Hematopoietic multipotent progenitor cell treated with erythropoietin and hydrocortisone succinate and interleukin-3 and kit ligand, for 4 days (in vitro differentiated cells): ENCODE measurements around the gene ANTXR1.
"Not testable (repeated sequence)": the region's sequence is repeated elsewhere in the genome, so short reads cannot be mapped to it uniquely, and the experiment has no call there.

ENCODE experiments used
- DNase-seq: peaks from one replicate; pipeline ENCODE4 v3.0.0-alpha.2; 2015

ANTXR1 gene

DNA sequence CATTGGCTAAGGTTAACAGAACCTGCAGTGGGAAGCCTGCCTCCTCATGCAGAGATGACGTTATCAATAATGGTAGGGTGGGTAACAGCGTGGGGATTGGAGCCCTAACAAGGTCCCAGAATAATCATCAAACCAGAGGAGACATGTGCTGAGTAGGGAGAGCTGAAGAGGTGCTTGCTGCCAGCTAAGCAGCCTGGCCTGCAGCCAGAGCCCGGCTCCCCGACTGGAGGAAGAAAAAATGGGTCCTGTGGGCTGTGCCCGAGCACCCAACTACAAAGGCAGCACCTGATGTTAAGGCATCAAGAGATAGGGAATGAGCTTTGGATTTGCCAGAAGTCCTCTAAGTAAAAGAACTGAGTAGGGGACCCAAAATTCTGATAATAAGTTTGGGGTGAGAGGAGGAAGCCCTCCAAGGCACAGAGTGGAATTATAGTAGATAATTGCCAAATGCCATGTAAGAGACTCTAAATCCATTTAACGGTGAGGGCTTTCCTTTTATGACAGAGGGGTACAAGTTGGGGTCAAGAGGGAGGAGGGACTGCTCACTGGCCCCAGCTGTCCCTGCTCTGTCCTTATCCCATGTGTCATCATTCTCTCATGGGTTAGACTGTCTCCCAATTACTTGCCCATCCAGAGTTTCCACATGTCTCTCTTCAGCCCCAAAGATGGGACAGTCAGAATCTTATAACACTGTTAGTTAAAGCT lies 156.1 kb downstream of the ANTXR1 start:
- no peak for DNase-seq

DNA sequence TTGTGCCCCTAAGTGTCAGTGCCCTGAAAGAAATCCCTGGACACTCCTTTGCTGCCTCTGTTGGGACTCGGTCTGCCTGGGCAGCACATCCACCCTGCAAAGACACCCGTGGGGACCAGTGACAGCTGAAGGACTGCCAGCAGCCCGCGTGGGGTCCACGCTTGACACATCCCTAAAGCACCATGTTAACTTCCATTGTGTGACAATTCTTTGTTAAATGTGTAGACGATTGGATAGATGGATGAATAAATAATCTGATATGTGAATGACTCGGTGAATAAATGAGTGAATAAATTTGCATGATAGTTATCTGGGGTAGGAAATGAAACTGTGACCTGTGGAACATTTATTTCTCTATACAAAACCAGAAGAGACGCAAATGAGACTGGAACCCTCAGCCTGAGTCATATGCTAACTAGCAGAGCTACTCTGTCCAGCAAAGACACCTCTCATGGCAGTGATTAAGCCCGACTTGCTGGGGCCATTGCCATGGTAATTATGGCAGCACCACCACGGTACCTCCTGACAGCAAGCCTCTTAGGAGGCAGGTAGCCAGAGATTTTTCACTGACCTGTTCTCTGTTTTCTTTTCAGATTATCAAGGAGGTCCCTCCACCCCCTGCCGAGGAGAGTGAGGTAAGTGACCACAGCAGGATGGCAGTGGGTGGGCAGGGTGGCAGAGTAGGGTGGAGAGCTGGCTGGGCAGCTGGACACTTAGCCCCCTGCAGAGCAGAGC lies 156.8 kb downstream of the ANTXR1 start:
- no peak for DNase-seq

- peak; percentile 13 for DNase-seq
These were observed 157.7 kb downstream of the ANTXR1 start for GRCh38 chr2:69170661-69171060.

- DNase-seq: no peak
These were observed 158.3 kb downstream of the ANTXR1 start for GRCh38 chr2:69171116-69171896.

DNA sequence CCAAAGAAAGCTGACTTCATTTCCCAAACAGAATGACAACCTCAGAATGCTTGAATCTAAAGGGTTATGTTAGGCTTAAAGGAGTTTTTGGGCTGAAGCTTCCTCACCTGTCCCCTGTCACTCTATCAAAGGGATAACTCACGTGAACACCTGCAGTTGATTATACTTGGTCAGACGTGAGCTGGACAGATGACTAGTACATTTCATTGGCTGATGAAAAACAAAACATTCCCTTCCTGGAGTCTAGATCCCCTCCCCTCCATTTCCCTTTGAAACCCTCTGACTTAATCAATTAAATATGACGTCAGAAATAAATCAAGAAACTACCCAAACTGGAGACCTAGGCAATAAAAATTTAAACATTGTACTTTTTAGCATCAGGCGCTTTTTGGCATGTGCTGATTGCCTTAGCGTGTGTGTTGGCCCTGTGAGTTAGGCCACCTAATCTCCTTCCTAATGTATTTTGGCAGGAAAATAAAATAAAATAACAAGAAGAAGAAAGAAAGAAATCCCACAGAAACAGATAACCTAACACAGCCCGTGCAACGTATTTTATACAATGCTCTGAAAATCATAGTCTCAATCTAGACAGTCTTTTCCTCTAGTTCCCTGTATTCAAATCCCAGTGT lies 159.0 kb downstream of the ANTXR1 start:
- DNase-seq: no peak

GRCh38 chr2:69173706-69174105 lies 160.7 kb downstream of the ANTXR1 start:
- no peak for DNase-seq

DNA sequence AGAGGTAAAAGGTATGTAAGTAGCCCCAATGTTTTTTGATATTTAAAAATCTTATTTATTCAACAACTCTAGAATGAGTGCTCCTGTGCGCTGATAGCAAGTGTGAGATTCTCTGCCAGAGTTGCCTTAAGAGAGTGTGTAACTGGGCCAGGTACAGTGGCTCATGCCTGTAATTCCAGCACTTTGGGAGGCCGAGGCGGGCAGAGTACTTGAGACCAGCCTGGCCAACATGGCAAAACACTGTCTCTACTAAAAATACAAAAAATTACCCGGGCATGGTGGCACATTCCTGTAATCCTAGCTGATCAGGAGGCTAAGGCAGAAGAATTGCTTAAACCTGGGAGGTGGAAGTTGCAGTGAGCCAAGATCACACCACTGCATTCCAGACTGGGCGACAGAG lies 161.2 kb downstream of the ANTXR1 start:
- DNase-seq: not testable (repeated sequence)

DNA sequence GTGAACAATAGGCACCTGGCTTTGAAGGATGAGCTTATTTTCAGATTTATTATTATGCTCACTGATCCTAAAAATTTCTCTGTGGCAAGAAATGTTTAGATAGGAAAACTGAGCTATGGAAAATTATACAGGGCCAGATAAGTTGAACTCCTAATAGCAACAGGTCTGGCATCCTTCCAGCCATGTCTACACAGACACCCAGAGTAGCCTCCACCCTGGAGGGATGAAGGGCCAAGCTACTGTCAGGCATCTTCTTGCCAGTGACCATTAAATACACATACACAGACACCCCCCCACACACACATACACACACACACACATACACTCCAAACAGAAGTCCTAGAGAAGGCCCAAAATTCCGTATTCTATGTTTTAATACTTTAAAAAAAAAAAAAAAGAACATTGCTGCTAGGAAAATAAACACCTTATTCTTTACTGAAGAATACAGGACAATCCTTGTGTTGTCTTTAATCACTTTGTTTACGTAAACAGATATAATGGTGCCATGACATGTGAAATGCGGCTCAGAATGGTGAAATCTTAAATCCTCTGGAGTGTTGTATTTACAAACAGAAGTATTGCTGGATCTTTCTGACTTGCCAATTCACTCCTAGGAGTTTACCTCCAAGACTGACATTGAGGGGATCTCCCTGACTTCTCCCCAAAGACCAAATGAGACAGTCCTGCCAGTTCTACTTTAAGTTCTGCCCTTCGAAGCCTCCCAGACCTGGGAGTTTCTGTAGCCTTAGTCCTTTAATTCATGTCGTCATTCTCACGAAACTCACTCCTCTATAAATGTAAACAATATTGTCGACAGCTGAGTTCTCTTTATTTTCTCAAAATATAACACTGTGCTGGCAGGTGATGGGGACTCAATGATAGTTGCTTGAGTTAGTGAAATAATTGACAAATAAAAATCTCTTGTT lies 163.1 kb downstream of the ANTXR1 start:
- no peak for DNase-seq

- DNase-seq: peak; percentile 73
These were observed 164.2 kb downstream of the ANTXR1 start for GRCh38 chr2:69177063-69177771.

DNA sequence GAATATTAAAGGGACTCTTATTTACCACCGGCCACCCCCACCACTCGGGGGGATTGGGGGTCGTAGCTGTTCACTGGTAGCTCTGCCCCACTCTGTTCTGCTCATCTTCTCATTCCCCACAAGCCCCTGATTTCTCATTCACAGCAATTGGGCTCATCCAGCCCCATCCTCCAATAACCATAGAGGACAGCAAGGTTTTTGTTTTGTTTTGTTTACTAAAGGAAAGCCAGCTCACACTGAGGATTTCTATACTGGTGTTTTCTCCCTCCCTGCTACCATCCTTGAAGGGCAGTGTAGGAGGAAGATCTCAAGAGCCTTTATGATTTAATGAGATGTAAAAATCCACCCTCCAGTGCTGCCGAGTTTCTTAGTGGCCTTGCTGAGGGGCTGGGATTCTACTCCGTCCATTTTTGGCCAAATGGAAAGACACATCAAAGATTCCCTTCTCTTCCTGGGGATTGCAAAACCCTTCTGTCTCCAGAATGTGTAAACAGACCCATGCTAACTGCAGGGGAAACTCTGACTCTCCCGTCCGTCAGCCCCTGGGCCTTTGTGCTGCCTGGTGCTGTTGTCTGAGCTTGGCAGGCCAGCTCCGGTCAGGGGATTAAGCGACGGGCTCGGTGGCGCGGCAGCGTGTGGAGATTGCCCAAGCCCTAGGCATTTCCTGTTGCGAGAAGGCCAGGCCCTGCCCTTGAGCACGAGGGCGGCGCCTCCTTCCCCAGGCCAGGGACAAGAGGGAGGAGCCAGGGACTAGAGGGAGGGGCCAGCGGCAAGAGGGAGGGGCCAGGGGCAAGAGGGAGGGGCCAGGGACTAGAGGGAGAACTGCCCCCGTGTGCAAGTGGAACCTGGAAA lies 165.0 kb downstream of the ANTXR1 start:
- peak; percentile 90 for DNase-seq

- DNase-seq: no peak
These were observed 165.8 kb downstream of the ANTXR1 start for GRCh38 chr2:69178756-69179155.

DNA sequence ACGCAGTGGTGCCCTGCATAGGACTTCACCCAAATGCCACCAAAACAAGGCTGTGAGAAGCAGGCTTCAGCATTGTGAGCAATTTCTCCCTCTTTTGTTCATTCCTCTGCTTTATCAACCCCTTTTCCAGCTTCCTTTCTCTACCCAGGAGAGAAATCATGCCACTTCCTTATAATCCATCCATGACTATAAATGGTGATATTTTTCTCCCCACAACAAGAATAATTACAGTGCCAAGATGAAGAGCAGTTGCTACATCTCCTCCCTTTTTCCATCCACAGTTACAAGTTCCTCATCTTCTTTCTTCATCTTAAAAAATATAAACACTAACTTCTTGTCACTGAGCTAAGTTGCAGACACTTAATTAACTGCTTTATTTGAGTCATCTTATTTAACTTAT lies 167.2 kb downstream of the ANTXR1 start:
- DNase-seq: no peak

DNA sequence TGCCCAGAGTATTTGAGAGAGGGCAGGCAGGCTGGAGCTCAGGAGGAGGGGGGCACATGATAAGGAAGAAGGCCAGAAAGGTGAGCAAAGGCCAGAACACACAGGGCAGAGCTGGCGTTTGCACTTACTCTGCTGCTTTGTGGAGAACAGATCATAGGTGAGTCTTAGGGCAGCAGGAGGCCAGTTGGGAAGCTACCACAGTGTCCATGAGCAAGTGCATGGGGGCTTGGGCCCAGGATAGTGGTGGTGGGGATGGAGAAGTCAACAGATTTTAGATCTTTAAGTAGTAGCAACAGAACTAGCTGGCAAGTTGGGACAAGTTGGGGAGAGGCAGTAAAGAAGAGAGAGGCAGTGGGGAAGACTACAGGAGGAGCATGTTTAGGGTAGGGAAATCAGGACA lies 168.0 kb downstream of the ANTXR1 start:
- DNase-seq: no peak

- peak; percentile 78 for DNase-seq
These were observed 168.9 kb downstream of the ANTXR1 start for GRCh38 chr2:69181806-69182427.

DNA sequence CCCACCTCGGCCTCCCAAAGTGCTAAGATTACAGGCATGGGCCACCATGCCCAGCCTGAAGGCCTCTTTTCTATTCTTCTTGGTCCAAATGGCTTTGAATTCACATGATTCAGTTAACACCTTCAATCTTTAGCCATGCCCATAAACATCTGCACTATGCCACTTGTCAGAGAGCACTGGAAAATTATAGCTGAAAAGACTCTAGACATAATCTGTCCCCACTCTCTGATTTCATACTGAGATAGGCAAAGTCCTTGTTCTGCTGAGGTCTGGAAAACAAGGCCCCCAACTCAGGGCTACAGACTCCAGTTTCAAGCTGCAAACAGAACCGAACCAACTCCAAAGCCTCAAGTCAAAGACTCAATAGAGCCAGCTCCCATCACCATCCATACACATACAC lies 170.7 kb downstream of the ANTXR1 start:
- no peak for DNase-seq

DNA sequence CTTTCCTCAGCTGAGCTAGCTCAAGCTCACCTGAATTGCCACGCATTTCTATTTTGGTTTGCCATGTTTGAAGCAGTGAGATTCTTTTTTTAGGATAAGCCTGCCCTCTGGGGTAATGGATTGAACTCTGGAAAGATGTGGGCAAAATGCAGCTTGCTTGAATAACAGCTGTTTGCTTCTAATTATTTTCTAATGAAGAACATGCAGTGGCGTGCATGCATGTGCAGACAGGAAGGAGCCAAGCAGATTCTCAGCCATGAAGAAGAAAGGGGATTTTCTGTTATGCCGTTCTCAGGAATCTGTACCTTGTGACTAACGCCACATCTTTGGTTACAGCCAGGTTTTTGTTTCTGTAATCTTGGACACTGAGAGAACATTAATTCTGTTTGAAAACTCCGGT lies 171.2 kb downstream of the ANTXR1 start:
- DNase-seq: no peak

- no peak for DNase-seq
These were observed 172.8 kb downstream of the ANTXR1 start for GRCh38 chr2:69185807-69186206.

- DNase-seq: no peak
These were observed 173.6 kb downstream of the ANTXR1 start for GRCh38 chr2:69186614-69187013.

GRCh38 chr2:69188182-69188900 lies 175.4 kb downstream of the ANTXR1 start:
- DNase-seq: peak; percentile 15
